ENCODE measurements around the gene STIP1.

The STIP1 gene

DNA sequence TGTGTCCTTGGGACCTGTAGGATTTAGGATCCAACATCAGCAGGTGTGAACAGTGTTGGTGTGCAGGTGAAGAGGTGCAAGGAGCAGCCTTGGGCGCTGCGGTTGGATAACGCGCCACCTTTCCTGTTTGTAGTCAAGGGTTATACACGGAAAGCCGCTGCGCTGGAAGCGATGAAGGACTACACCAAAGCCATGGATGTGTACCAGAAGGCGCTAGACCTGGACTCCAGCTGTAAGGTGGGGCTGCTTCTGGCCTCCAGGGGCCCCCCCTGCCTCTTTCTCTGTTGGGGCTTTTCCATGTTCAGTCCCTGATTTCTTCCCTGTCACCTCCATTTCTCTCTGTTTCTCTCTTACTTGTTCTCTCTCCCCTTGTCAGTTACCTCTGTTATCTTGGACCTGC is 17.0 kb downstream of the STIP1 start:
- no peaks in the 10 kb centered on the region for H3K79me2 ChIP-seq (ENCODE audit: insufficient read depth, low read length)
- no peaks in the 10 kb centered on the region for H3K9me2 ChIP-seq (ENCODE audit: low read depth, low read length)
- no peak overlapping the region for H3K27ac ChIP-seq (ENCODE audit: low read depth, low read length, poor library complexity, severe bottlenecking)
- H3K4me3 ChIP-seq (ENCODE audit: low read depth, low read length, poor library complexity, severe bottlenecking): no peak overlapping the region
- no peaks in the 10 kb centered on the region for H3K27me3 ChIP-seq (ENCODE audit: insufficient read depth, low read length)
- no peak overlapping the region for H2AFZ ChIP-seq (ENCODE audit: low read length)
- no peak overlapping the region for H3K4me2 ChIP-seq (ENCODE audit: low read length)
- no peaks in the 10 kb centered on the region for H4K20me1 ChIP-seq (ENCODE audit: insufficient read depth, low read length)
- peaks cover 28% of the 10 kb centered on the region for H3K4me1 ChIP-seq (ENCODE audit: insufficient read depth, low read length, severe bottlenecking)
- peaks cover 78% of the 10 kb centered on the region for H3K36me3 ChIP-seq (ENCODE audit: insufficient read depth, low read length)
- H3F3A ChIP-seq (ENCODE audit: insufficient read depth, low read length): no peaks in the 10 kb centered on the region
- no peak overlapping the region for H3K9ac ChIP-seq (ENCODE audit: low read length)
- TF ChIP-seq, protein P1, sequence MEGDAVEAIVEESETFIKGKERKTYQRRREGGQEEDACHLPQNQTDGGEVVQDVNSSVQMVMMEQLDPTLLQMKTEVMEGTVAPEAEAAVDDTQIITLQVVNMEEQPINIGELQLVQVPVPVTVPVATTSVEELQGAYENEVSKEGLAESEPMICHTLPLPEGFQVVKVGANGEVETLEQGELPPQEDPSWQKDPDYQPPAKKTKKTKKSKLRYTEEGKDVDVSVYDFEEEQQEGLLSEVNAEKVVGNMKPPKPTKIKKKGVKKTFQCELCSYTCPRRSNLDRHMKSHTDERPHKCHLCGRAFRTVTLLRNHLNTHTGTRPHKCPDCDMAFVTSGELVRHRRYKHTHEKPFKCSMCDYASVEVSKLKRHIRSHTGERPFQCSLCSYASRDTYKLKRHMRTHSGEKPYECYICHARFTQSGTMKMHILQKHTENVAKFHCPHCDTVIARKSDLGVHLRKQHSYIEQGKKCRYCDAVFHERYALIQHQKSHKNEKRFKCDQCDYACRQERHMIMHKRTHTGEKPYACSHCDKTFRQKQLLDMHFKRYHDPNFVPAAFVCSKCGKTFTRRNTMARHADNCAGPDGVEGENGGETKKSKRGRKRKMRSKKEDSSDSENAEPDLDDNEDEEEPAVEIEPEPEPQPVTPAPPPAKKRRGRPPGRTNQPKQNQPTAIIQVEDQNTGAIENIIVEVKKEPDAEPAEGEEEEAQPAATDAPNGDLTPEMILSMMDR (IDR thresholded peaks at IDR 0.05; ENCODE audit: low read length): no peak
- no peak for TF ChIP-seq EZH2 (IDR thresholded peaks at IDR 0.05; ENCODE audit: borderline replicate concordance, low read length)
- H3K9me3 ChIP-seq (ENCODE audit: low read length): no peaks in the 10 kb centered on the region

DNA sequence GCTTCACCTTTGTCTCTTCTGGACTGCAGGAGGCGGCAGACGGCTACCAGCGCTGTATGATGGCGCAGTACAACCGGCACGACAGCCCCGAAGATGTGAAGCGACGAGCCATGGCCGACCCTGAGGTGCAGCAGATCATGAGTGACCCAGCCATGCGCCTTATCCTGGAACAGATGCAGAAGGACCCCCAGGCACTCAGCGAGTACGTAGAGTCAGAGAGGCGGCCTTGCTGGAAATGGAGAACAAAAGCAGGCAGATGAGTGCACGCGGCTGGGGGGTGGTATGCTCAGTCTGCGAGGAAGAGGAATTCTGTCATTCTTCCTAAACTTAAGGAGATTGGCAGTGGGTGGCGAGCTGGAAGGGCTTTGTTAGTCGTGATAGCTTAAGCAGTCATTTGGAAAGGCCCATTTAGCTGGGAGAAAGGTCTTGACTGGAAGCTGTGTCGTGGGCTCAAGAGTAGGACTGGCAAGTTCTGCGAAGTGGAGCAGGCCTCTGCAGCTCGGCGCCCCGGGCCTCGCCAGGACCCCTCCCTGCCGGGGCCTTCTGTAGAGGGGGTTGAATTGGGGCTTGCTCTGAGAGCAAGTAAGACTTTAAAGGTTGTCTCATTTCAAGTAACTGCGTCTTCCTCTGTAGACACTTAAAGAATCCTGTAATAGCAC is 17.6 kb downstream of the STIP1 start:
- no peak overlapping the region for H3K4me2 ChIP-seq (ENCODE audit: low read length)
- H3K36me3 ChIP-seq (ENCODE audit: insufficient read depth, low read length): peaks cover 76% of the 10 kb centered on the region
- H3K27ac ChIP-seq (ENCODE audit: low read depth, low read length, poor library complexity, severe bottlenecking): no peak overlapping the region
- no peak overlapping the region for H3K4me3 ChIP-seq (ENCODE audit: low read depth, low read length, poor library complexity, severe bottlenecking)
- no peaks in the 10 kb centered on the region for H3K9me3 ChIP-seq (ENCODE audit: low read length)
- no peaks in the 10 kb centered on the region for H3K79me2 ChIP-seq (ENCODE audit: insufficient read depth, low read length)
- H3K9ac ChIP-seq (ENCODE audit: low read length): no peak overlapping the region
- no peak for TF ChIP-seq EZH2 (IDR thresholded peaks at IDR 0.05; ENCODE audit: borderline replicate concordance, low read length)
- TF ChIP-seq, protein P1 (IDR thresholded peaks at IDR 0.05; ENCODE audit: low read length): no peak
- no peaks in the 10 kb centered on the region for H3K9me2 ChIP-seq (ENCODE audit: low read depth, low read length)
- no peak overlapping the region for H2AFZ ChIP-seq (ENCODE audit: low read length)
- H3K4me1 ChIP-seq (ENCODE audit: insufficient read depth, low read length, severe bottlenecking): peaks cover 34% of the 10 kb centered on the region
- H3K27me3 ChIP-seq (ENCODE audit: insufficient read depth, low read length): no peaks in the 10 kb centered on the region
- H3F3A ChIP-seq (ENCODE audit: insufficient read depth, low read length): no peaks in the 10 kb centered on the region
- H4K20me1 ChIP-seq (ENCODE audit: insufficient read depth, low read length): no peaks in the 10 kb centered on the region

DNA sequence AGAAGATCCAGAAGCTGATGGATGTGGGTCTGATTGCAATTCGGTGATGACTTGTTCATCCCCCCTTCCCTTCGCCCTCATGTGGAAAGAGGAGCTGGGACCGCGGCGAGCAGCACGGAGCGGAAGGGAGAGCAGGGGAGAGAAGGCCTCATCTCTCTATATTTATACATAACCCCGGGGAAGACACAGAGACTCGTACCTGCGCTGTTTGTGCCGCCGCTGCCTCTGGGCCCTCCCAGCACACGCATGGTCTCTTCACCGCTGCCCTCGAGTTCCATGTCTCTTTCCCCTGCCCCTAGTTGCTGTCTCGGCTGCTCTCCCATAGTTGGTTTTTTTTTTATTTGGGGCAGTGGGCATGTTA is 18.1 kb downstream of the STIP1 start:
- H3K4me3 ChIP-seq (ENCODE audit: low read depth, low read length, poor library complexity, severe bottlenecking): no peak overlapping the region
- peaks cover 76% of the 10 kb centered on the region for H3K36me3 ChIP-seq (ENCODE audit: insufficient read depth, low read length)
- H3F3A ChIP-seq (ENCODE audit: insufficient read depth, low read length): no peaks in the 10 kb centered on the region
- no peak for TF ChIP-seq EZH2 (IDR thresholded peaks at IDR 0.05; ENCODE audit: borderline replicate concordance, low read length)
- TF ChIP-seq, protein P1 (IDR thresholded peaks at IDR 0.05; ENCODE audit: low read length): no peak
- no peaks in the 10 kb centered on the region for H3K79me2 ChIP-seq (ENCODE audit: insufficient read depth, low read length)
- no peaks in the 10 kb centered on the region for H3K9me3 ChIP-seq (ENCODE audit: low read length)
- no peaks in the 10 kb centered on the region for H3K27me3 ChIP-seq (ENCODE audit: insufficient read depth, low read length)
- H3K27ac ChIP-seq (ENCODE audit: low read depth, low read length, poor library complexity, severe bottlenecking): no peak overlapping the region
- no peak overlapping the region for H3K4me2 ChIP-seq (ENCODE audit: low read length)
- peaks cover 39% of the 10 kb centered on the region for H3K4me1 ChIP-seq (ENCODE audit: insufficient read depth, low read length, severe bottlenecking)
- H4K20me1 ChIP-seq (ENCODE audit: insufficient read depth, low read length): no peaks in the 10 kb centered on the region
- H2AFZ ChIP-seq (ENCODE audit: low read length): no peak overlapping the region
- no peak overlapping the region for H3K9ac ChIP-seq (ENCODE audit: low read length)
- H3K9me2 ChIP-seq (ENCODE audit: low read depth, low read length): no peaks in the 10 kb centered on the region

Measured in OCI-LY1 (cell line).